ENCODE measurements around the gene GIT2. TPM values are rescaled to one million over a fixed set of nuclear protein-coding genes. Genes with fewer than 3 reads are reported as not detected.

Gene GIT2
- total RNA-seq, 4 donors from 2014 or later: 25.3 to 64.0 (median 44.0) TPM

GRCh38 chr12:110005319-110005973 is 9.3 kb upstream of the GIT2 start:
- Histone ChIP-seq H3K4me1 (peaks cover 6 to 54% (median 29%) of the 10 kb centered on the region in 4 donors), H3K9me3 (no peaks in the 10 kb centered on the region), H3K27me3 (no peaks in the 10 kb centered on the region), H3K27ac (peak overlapping the region; percentile 51 to 70 (median 63)), H3K36me3 (no peaks in the 10 kb centered on the region), H3K4me3 (no peak overlapping the region)
- in situ Hi-C loops (cut with MboI; ENCODE audit: low pct_ligation_motif_present in 1 of 4, low pct_unique_long_range_greater_than_20kb in 1 of 4, low sequenced_read_pairs in 3 of 4): no loop called here
- DNase-seq: peak; percentile 28
- intact Hi-C loops (cut with DNase I; ENCODE audit: low total_unique reads): no loop called here
- TF ChIP-seq POLR2AphosphoS5 (IDR thresholded peaks at IDR 0.05): no peak
- no peak for TF ChIP-seq EP300 (IDR thresholded peaks at IDR 0.05; ENCODE audit: low read depth)
- TF ChIP-seq POLR2A (IDR thresholded peaks at IDR 0.05): no peak
- no peak for TF ChIP-seq CTCF (IDR thresholded peaks at IDR 0.05)
- WGBS, 2 donors (ENCODE audit: low coverage in 1 of 2): 63 to 82% methylated on average over 7 of the region's 7 CpGs

GRCh38 chr12:110004598-110004997 is 8.4 kb upstream of the GIT2 start:
- no peak for TF ChIP-seq CTCF (IDR thresholded peaks at IDR 0.05)
- no peak for TF ChIP-seq EP300 (IDR thresholded peaks at IDR 0.05; ENCODE audit: low read depth)
- no peak for TF ChIP-seq POLR2A (IDR thresholded peaks at IDR 0.05)
- no peak for TF ChIP-seq POLR2AphosphoS5 (IDR thresholded peaks at IDR 0.05)
- in situ Hi-C loops (cut with MboI; ENCODE audit: low pct_ligation_motif_present in 1 of 4, low pct_unique_long_range_greater_than_20kb in 1 of 4, low sequenced_read_pairs in 3 of 4) (no loop called here), intact Hi-C loops (cut with DNase I; ENCODE audit: low total_unique reads) (no loop called here)
- Histone ChIP-seq H3K36me3 (no peaks in the 10 kb centered on the region), H3K4me3 (no peak overlapping the region), H3K9me3 (no peaks in the 10 kb centered on the region), H3K4me1 (peaks cover 6 to 58% (median 33%) of the 10 kb centered on the region in 4 donors), H3K27me3 (no peaks in the 10 kb centered on the region), H3K27ac (peak overlapping the region; percentile 51 to 70 (median 68))
- WGBS, 2 donors (ENCODE audit: low coverage in 1 of 2): 20 to 30% methylated on average over 3 to 4 of the region's 4 CpGs
- no peak for DNase-seq

- H3K4me3 ChIP-seq: no peak overlapping the region
- intact Hi-C loops (cut with DNase I; ENCODE audit: low total_unique reads) (no loop called here), in situ Hi-C loops (cut with MboI; ENCODE audit: low pct_ligation_motif_present in 1 of 4, low pct_unique_long_range_greater_than_20kb in 1 of 4, low sequenced_read_pairs in 3 of 4) (no loop called here)
- peaks cover 6 to 65% (median 37%) of the 10 kb centered on the region in 4 donors for H3K4me1 ChIP-seq
- DNase-seq: no peak
- H3K27ac ChIP-seq: peak overlapping the region; percentile 36 to 70 (median 48)
- H3K27me3 ChIP-seq: no peaks in the 10 kb centered on the region
- no peaks in the 10 kb centered on the region for H3K36me3 ChIP-seq
- WGBS, 2 donors (ENCODE audit: low coverage in 1 of 2): 47 to 67% methylated on average over 2 to 8 of the region's 8 CpGs
- TF ChIP-seq CTCF (IDR thresholded peaks at IDR 0.05) (no peak), EP300 (IDR thresholded peaks at IDR 0.05; ENCODE audit: low read depth) (no peak), POLR2AphosphoS5 (IDR thresholded peaks at IDR 0.05) (no peak), POLR2A (IDR thresholded peaks at IDR 0.05) (no peak)
- no peaks in the 10 kb centered on the region for H3K9me3 ChIP-seq
These were observed 6.7 kb upstream of the GIT2 start for GRCh38 chr12:110002676-110003515.

GRCh38 chr12:110001596-110001995 is 5.4 kb upstream of the GIT2 start:
- 87 to 90% methylated on average over 4 of the region's 4 CpGs for WGBS, 2 donors (ENCODE audit: low coverage in 1 of 2)
- H3K27me3 ChIP-seq: no peaks in the 10 kb centered on the region
- no peaks in the 10 kb centered on the region for H3K36me3 ChIP-seq
- no peak for TF ChIP-seq POLR2AphosphoS5 (IDR thresholded peaks at IDR 0.05)
- TF ChIP-seq POLR2A (IDR thresholded peaks at IDR 0.05): no peak
- no peak for TF ChIP-seq EP300 (IDR thresholded peaks at IDR 0.05; ENCODE audit: low read depth)
- no peak for TF ChIP-seq CTCF (IDR thresholded peaks at IDR 0.05)
- DNase-seq: no peak
- H3K9me3 ChIP-seq: no peaks in the 10 kb centered on the region
- H3K27ac ChIP-seq: peak overlapping the region in 2 of 4 donors; percentile 38 to 70
- no peak overlapping the region for H3K4me3 ChIP-seq
- H3K4me1 ChIP-seq: peaks cover 6 to 66% (median 38%) of the 10 kb centered on the region in 4 donors
- intact Hi-C loops (cut with DNase I; ENCODE audit: low total_unique reads) (no loop called here), in situ Hi-C loops (cut with MboI; ENCODE audit: low pct_ligation_motif_present in 1 of 4, low pct_unique_long_range_greater_than_20kb in 1 of 4, low sequenced_read_pairs in 3 of 4) (no loop called here)

Measured in transverse colon (tissue), 4 donors.